ENCODE data around the gene ALOX12. TPM values are rescaled to one million over a fixed set of nuclear protein-coding genes. Genes with fewer than 3 reads are reported as not detected.

Gene ALOX12
- total RNA-seq, 6 experiments from 2014 or later: not detected

- no peaks in the 10 kb centered on the region for H3K36me3 Mint-ChIP-seq (ENCODE audit: low read depth)
- peaks cover 17% of the 10 kb centered on the region for H3K27me3 Mint-ChIP-seq (ENCODE audit: insufficient read depth)
These were observed 28.5 kb downstream of the ALOX12 start for GRCh38 chr17:7024402-7024785.

DNA sequence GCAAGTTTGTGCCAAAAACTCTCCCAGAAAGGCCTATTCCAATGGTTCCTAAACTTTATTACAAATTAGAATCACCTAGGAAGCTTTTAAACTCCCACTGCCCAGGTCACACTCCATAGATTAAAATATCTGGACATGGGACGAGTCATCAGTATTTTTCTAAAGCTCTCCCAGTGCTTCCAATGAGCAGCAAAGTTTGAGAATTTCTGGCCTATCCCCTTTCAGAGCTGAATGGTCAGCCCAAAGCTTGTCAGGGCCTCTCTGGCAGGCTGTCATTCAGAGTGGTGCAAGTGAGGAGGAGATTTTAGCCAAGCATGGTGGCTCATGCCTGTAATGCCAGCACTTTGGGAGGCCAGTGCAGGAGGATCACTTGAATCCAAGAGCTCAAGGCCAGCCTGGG lies 29.4 kb downstream of the ALOX12 start:
- TF ChIP-seq CTCF (IDR thresholded peaks at IDR 0.05): no peak
- H3K4me3 Mint-ChIP-seq: no peak overlapping the region
- no peak overlapping the region for H3K27ac Mint-ChIP-seq
- H3K27me3 Mint-ChIP-seq (ENCODE audit: insufficient read depth): peaks cover 20% of the 10 kb centered on the region
- no peaks in the 10 kb centered on the region for H3K36me3 Mint-ChIP-seq (ENCODE audit: low read depth)
- H3K4me1 Mint-ChIP-seq (ENCODE audit: low read depth): 0 out of 2 replicates have a peak, but pooled peaks cover 5% of the 10 kb centered on the region
- H3K9me3 Mint-ChIP-seq: no peaks in the 10 kb centered on the region
- DNase-seq: no peak

More at GRCh38 chr17:7024402-7024785, 28.5 kb downstream of the ALOX12 start:
- Mint-ChIP-seq H3K9me3 (no peaks in the 10 kb centered on the region), H3K4me3 (no peak overlapping the region), H3K27ac (no peak overlapping the region), H3K4me1 (ENCODE audit: low read depth) (peaks cover 11% of the 10 kb centered on the region; the same call in 1 of the 2 replicates)
- DNase-seq: no peak
- TF ChIP-seq CTCF (IDR thresholded peaks at IDR 0.05): no peak

- no peaks in the 10 kb centered on the region for H3K4me1 Mint-ChIP-seq (ENCODE audit: low read depth)
- no peaks in the 10 kb centered on the region for H3K9me3 Mint-ChIP-seq
- TF ChIP-seq CTCF (IDR thresholded peaks at IDR 0.05): no peak
- no peak overlapping the region for H3K4me3 Mint-ChIP-seq
- no peaks in the 10 kb centered on the region for H3K36me3 Mint-ChIP-seq (ENCODE audit: low read depth)
- DNase-seq: no peak
- peaks cover 23% of the 10 kb centered on the region for H3K27me3 Mint-ChIP-seq (ENCODE audit: insufficient read depth)
- H3K27ac Mint-ChIP-seq: no peak overlapping the region
These were observed 30.7 kb downstream of the ALOX12 start for GRCh38 chr17:7026471-7027115.

DNA sequence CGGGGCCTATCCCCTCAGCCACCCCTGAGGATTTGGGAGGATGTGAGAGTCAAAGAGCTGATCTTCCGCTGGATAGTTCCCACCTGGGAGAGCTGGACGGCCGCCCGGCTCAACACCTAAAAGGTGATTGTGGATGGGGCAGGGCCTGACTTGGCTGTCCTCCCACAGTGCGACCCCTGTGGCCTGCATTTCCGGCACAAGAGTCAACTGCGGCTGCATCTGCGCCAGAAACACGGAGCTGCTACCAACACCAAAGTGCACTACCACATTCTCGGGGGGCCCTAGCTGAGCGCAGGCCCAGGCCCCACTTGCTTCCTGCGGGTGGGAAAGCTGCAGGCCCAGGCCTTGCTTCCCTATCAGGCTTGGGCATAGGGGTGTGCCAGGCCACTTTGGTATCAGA lies 31.5 kb downstream of the ALOX12 start:
- no peak for DNase-seq
- Mint-ChIP-seq H3K4me1 (ENCODE audit: low read depth) (peaks cover under 1% of the 10 kb centered on the region; the same call in 1 of the 2 replicates), H3K36me3 (ENCODE audit: low read depth) (no peaks in the 10 kb centered on the region), H3K9me3 (no peaks in the 10 kb centered on the region), H3K4me3 (no peak overlapping the region), H3K27ac (no peak overlapping the region), H3K27me3 (ENCODE audit: insufficient read depth) (peaks cover 23% of the 10 kb centered on the region)
- TF ChIP-seq CTCF (IDR thresholded peaks at IDR 0.05): no peak

DNA sequence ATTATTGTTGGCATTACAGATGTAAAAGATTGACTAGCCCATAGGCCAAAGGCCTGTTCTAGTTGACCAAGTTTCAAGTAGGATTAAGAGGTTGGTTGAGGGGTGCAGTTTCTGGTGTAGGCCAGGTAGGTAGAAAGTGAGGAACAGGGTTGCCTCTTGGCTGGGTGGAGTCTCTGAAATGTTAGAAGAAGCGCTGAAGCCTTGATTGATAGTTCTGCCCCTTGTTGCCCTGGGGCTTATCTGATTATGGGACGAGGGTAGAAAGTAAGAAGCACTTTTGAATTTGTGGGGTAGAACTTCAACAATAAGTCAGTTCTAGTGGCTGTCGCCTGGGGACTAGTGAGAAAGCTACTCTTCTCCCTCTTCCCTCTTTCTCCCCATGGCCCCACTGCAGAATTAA lies 33.2 kb downstream of the ALOX12 start:
- Mint-ChIP-seq H3K27me3 (ENCODE audit: insufficient read depth) (peaks cover 18% of the 10 kb centered on the region), H3K27ac (no peak overlapping the region)

More for the DNA sequence above, 33.2 kb downstream of the ALOX12 start:
- no peak for TF ChIP-seq CTCF (IDR thresholded peaks at IDR 0.05)
- H3K4me3 Mint-ChIP-seq: no peak overlapping the region
- no peaks in the 10 kb centered on the region for H3K9me3 Mint-ChIP-seq
- H3K36me3 Mint-ChIP-seq (ENCODE audit: low read depth): no peaks in the 10 kb centered on the region
- peaks cover 4% of the 10 kb centered on the region; the same call in 1 of the 2 replicates for H3K4me1 Mint-ChIP-seq (ENCODE audit: low read depth)
- DNase-seq: no peak

All from HFFc6 (cell line).